HG02642 (cell line): ENCODE data around the gene CREG1.

Experiments
- ATAC-seq: cut with Tn5 transposase; IDR thresholded peaks from one replicate; pipeline ENCODE4 v1.9.1; 2021; ENCODE audit warnings: mild to moderate bottlenecking; ENCODE audit not compliant: unreplicated experiment, poor library complexity

CREG1 gene

GRCh38 chr1:167538657-167539056 lies 14.9 kb downstream of the CREG1 start:
- no peak for ATAC-seq

- ATAC-seq, result peak; percentile 65
Measured at GRCh38 chr1:167533851-167534300, 19.7 kb downstream of the CREG1 start.

- ATAC-seq, result no peak
Measured at GRCh38 chr1:167532964-167533824, 20.4 kb downstream of the CREG1 start.

- ATAC-seq, result no peak
Measured at GRCh38 chr1:167532375-167532774, 21.2 kb downstream of the CREG1 start.

GRCh38 chr1:167529829-167530474 lies 23.6 kb downstream of the CREG1 start:
- no peak for ATAC-seq

- no peak for ATAC-seq
Measured at GRCh38 chr1:167528057-167528728, 25.4 kb downstream of the CREG1 start.

- no peak for ATAC-seq
Measured at GRCh38 chr1:167526667-167527383, 26.7 kb downstream of the CREG1 start.

- ATAC-seq, result no peak
Measured at GRCh38 chr1:167524651-167525050, 28.9 kb downstream of the CREG1 start.

- ATAC-seq, result no peak
Measured at GRCh38 chr1:167522246-167522645, 31.3 kb downstream of the CREG1 start.

- no peak for ATAC-seq
Measured at GRCh38 chr1:167520711-167521206, 32.8 kb downstream of the CREG1 start.

GRCh38 chr1:167518331-167518700 lies 35.2 kb downstream of the CREG1 start, which contains the start of gene CD247:
TSS of gene CD247 (minus strand) at chr1:167518529. CDS start at chr1:167518465, 64 bp downstream.
- no peak for ATAC-seq

- ATAC-seq, result no peak
Measured at GRCh38 chr1:167517535-167518330, 35.8 kb downstream of the CREG1 start.

GRCh38 chr1:167516404-167517388 lies 36.9 kb downstream of the CREG1 start:
- no peak for ATAC-seq

GRCh38 chr1:167515893-167516321 lies 37.7 kb downstream of the CREG1 start:
- no peak for ATAC-seq

GRCh38 chr1:167515461-167515860 lies 38.1 kb downstream of the CREG1 start:
- ATAC-seq, result no peak

- no peak for ATAC-seq
Measured at GRCh38 chr1:167514288-167514687, 39.3 kb downstream of the CREG1 start.

- no peak for ATAC-seq
Measured at GRCh38 chr1:167512046-167512654, 41.4 kb downstream of the CREG1 start.
